ENCODE results near the gene ATR.

Gene ATR

DNA sequence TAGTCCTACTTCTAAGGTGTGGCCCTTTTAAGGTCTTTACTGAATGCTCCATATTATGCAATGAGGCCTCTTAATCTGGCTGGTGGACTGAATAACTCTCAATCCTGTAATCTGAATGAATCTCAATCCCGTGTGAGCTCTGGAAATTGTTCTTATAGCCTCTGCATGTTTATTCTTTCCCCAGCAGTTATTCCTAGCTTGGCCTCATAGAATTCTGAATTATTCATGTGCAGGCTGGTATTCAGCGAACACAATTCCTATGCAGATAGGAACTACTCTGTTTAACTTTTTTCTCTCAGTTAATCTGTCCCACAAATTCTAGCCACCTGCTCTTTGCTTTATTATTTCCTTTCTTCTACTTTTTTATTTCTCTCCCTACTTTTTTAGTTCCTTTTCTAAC, 86.3 kb downstream of the ATR start:
- no peak overlapping the region for H3K9ac ChIP-seq
- TF ChIP-seq, protein P1, sequence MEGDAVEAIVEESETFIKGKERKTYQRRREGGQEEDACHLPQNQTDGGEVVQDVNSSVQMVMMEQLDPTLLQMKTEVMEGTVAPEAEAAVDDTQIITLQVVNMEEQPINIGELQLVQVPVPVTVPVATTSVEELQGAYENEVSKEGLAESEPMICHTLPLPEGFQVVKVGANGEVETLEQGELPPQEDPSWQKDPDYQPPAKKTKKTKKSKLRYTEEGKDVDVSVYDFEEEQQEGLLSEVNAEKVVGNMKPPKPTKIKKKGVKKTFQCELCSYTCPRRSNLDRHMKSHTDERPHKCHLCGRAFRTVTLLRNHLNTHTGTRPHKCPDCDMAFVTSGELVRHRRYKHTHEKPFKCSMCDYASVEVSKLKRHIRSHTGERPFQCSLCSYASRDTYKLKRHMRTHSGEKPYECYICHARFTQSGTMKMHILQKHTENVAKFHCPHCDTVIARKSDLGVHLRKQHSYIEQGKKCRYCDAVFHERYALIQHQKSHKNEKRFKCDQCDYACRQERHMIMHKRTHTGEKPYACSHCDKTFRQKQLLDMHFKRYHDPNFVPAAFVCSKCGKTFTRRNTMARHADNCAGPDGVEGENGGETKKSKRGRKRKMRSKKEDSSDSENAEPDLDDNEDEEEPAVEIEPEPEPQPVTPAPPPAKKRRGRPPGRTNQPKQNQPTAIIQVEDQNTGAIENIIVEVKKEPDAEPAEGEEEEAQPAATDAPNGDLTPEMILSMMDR (conservative IDR thresholded peaks at IDR 0.05; ENCODE audit: low read depth, low read length) = no peak
- no peaks in the 10 kb centered on the region for H3K79me2 ChIP-seq (ENCODE audit: insufficient read depth, low read depth)
- no peak overlapping the region for H2AFZ ChIP-seq (ENCODE audit: low read depth)
- no peaks in the 10 kb centered on the region for H3K4me1 ChIP-seq (ENCODE audit: low read depth, poor library complexity, severe bottlenecking)
- H3K27ac ChIP-seq = no peak overlapping the region
- no peaks in the 10 kb centered on the region for H4K20me1 ChIP-seq (ENCODE audit: insufficient read depth)
- no peak overlapping the region for H3K4me3 ChIP-seq (IDR thresholded peaks at IDR 0.05; ENCODE audit: insufficient read depth, low read depth, low read length)
- no peaks in the 10 kb centered on the region; the same call in 1 of the 2 replicates for H3K36me3 ChIP-seq (ENCODE audit: insufficient read depth)
- no peaks in the 10 kb centered on the region for H3K27me3 ChIP-seq (ENCODE audit: insufficient read depth, low read depth)
- no peak overlapping the region for H3K4me2 ChIP-seq

DNA sequence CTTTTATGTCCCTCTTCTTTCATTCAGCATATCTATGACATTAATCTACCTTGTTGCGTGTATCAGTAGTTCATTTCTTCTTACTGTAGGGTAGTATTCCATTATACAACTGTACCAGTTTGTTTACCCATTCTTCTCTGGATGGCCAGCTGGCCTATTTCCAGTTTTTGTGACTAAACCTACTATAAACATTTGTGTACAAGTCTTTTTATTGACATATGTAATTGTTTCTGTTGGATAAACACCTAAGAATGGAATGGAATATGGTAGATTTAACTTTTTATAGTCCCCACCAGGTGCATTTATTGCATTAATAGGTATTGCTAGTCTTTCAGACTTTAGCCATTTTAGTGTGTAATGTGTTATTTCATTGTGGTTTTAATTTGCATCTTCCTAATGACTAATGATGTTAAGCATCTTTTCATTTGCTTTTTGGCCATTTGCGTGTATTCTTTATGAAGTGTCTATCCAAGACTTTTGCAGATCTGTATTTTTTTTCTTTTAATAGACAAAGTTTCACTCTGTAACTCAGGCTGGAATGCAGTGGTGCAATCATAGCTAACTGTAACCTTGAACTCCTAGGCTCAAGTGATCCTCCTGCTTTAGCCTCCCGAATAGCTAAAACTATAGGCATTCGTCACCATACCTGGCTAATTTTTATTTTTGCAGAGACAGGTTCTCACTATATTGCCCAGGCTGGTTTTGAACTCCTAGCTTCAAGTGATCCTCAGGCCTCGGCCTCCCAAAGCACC, 88.8 kb downstream of the ATR start:
- H3K4me2 ChIP-seq = no peak overlapping the region
- TF ChIP-seq, protein P1 (conservative IDR thresholded peaks at IDR 0.05; ENCODE audit: low read depth, low read length) = no peak
- H3K9ac ChIP-seq = no peak overlapping the region
- no peaks in the 10 kb centered on the region for H3K79me2 ChIP-seq (ENCODE audit: insufficient read depth, low read depth)
- H3K36me3 ChIP-seq (ENCODE audit: insufficient read depth) = no peaks in the 10 kb centered on the region; the same call in 1 of the 2 replicates
- H3K27ac ChIP-seq = no peak overlapping the region
- no peaks in the 10 kb centered on the region for H4K20me1 ChIP-seq (ENCODE audit: insufficient read depth)
- H3K27me3 ChIP-seq (ENCODE audit: insufficient read depth, low read depth) = no peaks in the 10 kb centered on the region
- H3K4me3 ChIP-seq (IDR thresholded peaks at IDR 0.05; ENCODE audit: insufficient read depth, low read depth, low read length) = no peak overlapping the region
- H2AFZ ChIP-seq (ENCODE audit: low read depth) = no peak overlapping the region
- no peaks in the 10 kb centered on the region for H3K4me1 ChIP-seq (ENCODE audit: low read depth, poor library complexity, severe bottlenecking)

DNA sequence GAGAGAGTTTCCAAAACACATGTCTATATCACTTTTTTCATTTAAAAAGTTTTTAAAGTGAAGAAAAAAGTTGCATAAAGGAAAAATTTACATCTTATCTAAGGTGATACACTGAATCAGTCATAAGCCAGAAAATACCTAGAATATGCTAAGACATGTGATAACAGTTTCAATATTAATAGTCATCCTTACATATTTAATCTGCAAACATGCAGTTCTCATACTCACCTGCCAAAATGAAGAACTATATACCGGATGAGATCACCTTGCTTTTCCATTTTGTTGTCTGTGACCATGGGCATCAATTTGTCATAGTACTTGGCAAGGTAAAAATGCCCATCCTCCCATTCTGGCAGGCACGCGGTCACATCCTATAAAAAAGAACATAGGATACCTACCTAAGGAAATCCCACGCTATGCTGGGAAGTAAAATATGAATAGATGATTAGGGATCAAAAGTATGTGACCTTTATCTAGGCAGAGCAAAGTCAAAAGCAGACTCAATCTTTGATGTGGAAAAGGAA, 93.6 kb downstream of the ATR start:
- H3K79me2 ChIP-seq (ENCODE audit: insufficient read depth, low read depth) = no peaks in the 10 kb centered on the region
- H3K27ac ChIP-seq = no peak overlapping the region
- H3K4me2 ChIP-seq = no peak overlapping the region
- H3K4me1 ChIP-seq (ENCODE audit: low read depth, poor library complexity, severe bottlenecking) = no peaks in the 10 kb centered on the region
- TF ChIP-seq, protein P1 (conservative IDR thresholded peaks at IDR 0.05; ENCODE audit: low read depth, low read length) = no peak
- peaks cover 13% of the 10 kb centered on the region; the same call in 1 of the 2 replicates for H3K36me3 ChIP-seq (ENCODE audit: insufficient read depth)
- H2AFZ ChIP-seq (ENCODE audit: low read depth) = no peak overlapping the region
- H4K20me1 ChIP-seq (ENCODE audit: insufficient read depth) = no peaks in the 10 kb centered on the region
- H3K4me3 ChIP-seq (IDR thresholded peaks at IDR 0.05; ENCODE audit: insufficient read depth, low read depth, low read length) = no peak overlapping the region
- no peak overlapping the region for H3K9ac ChIP-seq
- H3K27me3 ChIP-seq (ENCODE audit: insufficient read depth, low read depth) = no peaks in the 10 kb centered on the region

DNA sequence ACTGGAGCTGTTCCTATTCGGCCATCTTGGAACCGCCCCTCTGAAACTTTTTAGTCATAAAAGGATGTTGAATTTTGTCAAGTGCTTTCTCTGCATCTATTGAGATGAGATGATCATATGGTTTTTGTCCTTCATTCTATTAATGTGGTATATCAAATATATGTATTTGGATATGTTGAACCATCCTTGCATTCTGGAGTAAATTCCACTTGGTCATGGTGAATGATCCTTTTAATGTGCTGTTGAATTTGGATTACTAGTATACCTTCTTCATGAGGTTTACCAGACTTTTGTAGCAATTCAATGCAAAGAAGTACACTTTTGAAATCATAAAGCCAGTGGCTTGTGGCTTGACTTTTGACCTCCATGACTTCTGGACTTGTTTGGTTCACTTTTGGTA, 97.3 kb downstream of the ATR start:
- Histone ChIP-seq H3K79me2 (ENCODE audit: insufficient read depth, low read depth) (no peaks in the 10 kb centered on the region), H3K36me3 (ENCODE audit: insufficient read depth) (peaks cover 13% of the 10 kb centered on the region; the same call in 1 of the 2 replicates)

More for the DNA sequence above, 97.3 kb downstream of the ATR start:
- Histone ChIP-seq H3K27me3 (ENCODE audit: insufficient read depth, low read depth) (no peaks in the 10 kb centered on the region), H3K9ac (no peak overlapping the region), H2AFZ (ENCODE audit: low read depth) (no peak overlapping the region), H3K27ac (no peak overlapping the region), H4K20me1 (ENCODE audit: insufficient read depth) (no peaks in the 10 kb centered on the region), H3K4me2 (no peak overlapping the region), H3K4me3 (IDR thresholded peaks at IDR 0.05; ENCODE audit: insufficient read depth, low read depth, low read length) (no peak overlapping the region), H3K4me1 (ENCODE audit: low read depth, poor library complexity, severe bottlenecking) (no peaks in the 10 kb centered on the region)
- TF ChIP-seq, protein P1 (conservative IDR thresholded peaks at IDR 0.05; ENCODE audit: low read depth, low read length) = no peak

All from KMS-11 (cell line).